Endothelial cell of hepatic sinusoid (primary cell): ENCODE data around the gene GBF1.
"Not testable (repeated sequence)": the region's sequence is repeated elsewhere in the genome, so short reads cannot be mapped to it uniquely, and the experiment has no call there.

Experiments used
- in situ Hi-C: cut with HindIII; loops from 2 replicates; pipeline ENCODE4 v1.10.0; 2017; ENCODE audit warnings: low sequenced_read_pairs

The GBF1 gene

GRCh38 chr10:102300278-102300843, 55.0 kb downstream of the GBF1 start:
- in situ Hi-C loops: loop anchor here (5.0 kb wide), 1 partner anchor 82 kb away; no protein-coding TSS in a partner anchor

- in situ Hi-C loops: loop anchor here (5.0 kb wide), 1 partner anchor 81 kb away; no protein-coding TSS in a partner anchor
Observed at GRCh38 chr10:102300912-102301311, 55.6 kb downstream of the GBF1 start.

GRCh38 chr10:102301332-102301731, 56.0 kb downstream of the GBF1 start:
- in situ Hi-C loops: loop anchor here (5.0 kb wide), 1 partner anchor 81 kb away; no protein-coding TSS in a partner anchor

- in situ Hi-C loops: loop anchor here (5.0 kb wide), 1 partner anchor 80 kb away; no protein-coding TSS in a partner anchor
Observed at GRCh38 chr10:102302611-102303010, 57.3 kb downstream of the GBF1 start.

- in situ Hi-C loops: no loop called here
Observed at GRCh38 chr10:102306006-102306405, 60.7 kb downstream of the GBF1 start.

- in situ Hi-C loops: no loop called here
Observed at GRCh38 chr10:102306710-102307109, 61.4 kb downstream of the GBF1 start.

- in situ Hi-C loops: not testable (repeated sequence)
Observed at GRCh38 chr10:102308318-102308717, 63.0 kb downstream of the GBF1 start.

- in situ Hi-C loops: no loop called here
Observed at GRCh38 chr10:102309236-102309635, 63.9 kb downstream of the GBF1 start.

GRCh38 chr10:102309916-102310315, 64.6 kb downstream of the GBF1 start:
- in situ Hi-C loops: no loop called here

GRCh38 chr10:102310361-102311024, 65.2 kb downstream of the GBF1 start:
- in situ Hi-C loops: no loop called here

GRCh38 chr10:102311025-102311420, 65.7 kb downstream of the GBF1 start:
- in situ Hi-C loops: no loop called here

- in situ Hi-C loops: no loop called here
Observed at GRCh38 chr10:102312683-102313082, 67.4 kb downstream of the GBF1 start.

GRCh38 chr10:102313221-102313896, 68.0 kb downstream of the GBF1 start:
- in situ Hi-C loops: no loop called here

- in situ Hi-C loops: no loop called here
Observed at GRCh38 chr10:102314801-102315200, 69.5 kb downstream of the GBF1 start.

GRCh38 chr10:102316421-102316820, 71.1 kb downstream of the GBF1 start:
- in situ Hi-C loops: no loop called here

GRCh38 chr10:102322914-102323313, 77.6 kb downstream of the GBF1 start:
- in situ Hi-C loops: no loop called here

GRCh38 chr10:102324061-102324460, 78.7 kb downstream of the GBF1 start:
- in situ Hi-C loops: no loop called here

- in situ Hi-C loops: no loop called here
Observed at GRCh38 chr10:102326031-102326430, 80.7 kb downstream of the GBF1 start.

GRCh38 chr10:102327002-102327401, 81.7 kb downstream of the GBF1 start:
- in situ Hi-C loops: no loop called here

- in situ Hi-C loops: no loop called here
Observed at GRCh38 chr10:102327641-102328040, 82.3 kb downstream of the GBF1 start.

GRCh38 chr10:102332772-102333171, 87.4 kb downstream of the GBF1 start:
- in situ Hi-C loops: no loop called here

GRCh38 chr10:102334101-102334500, 88.8 kb downstream of the GBF1 start:
- in situ Hi-C loops: no loop called here
